ENCODE results near the gene BAZ1B.
"Not testable (repeated sequence)": the region's sequence is repeated elsewhere in the genome, so short reads cannot be mapped to it uniquely, and the experiment has no call there.

BAZ1B gene, protein sequence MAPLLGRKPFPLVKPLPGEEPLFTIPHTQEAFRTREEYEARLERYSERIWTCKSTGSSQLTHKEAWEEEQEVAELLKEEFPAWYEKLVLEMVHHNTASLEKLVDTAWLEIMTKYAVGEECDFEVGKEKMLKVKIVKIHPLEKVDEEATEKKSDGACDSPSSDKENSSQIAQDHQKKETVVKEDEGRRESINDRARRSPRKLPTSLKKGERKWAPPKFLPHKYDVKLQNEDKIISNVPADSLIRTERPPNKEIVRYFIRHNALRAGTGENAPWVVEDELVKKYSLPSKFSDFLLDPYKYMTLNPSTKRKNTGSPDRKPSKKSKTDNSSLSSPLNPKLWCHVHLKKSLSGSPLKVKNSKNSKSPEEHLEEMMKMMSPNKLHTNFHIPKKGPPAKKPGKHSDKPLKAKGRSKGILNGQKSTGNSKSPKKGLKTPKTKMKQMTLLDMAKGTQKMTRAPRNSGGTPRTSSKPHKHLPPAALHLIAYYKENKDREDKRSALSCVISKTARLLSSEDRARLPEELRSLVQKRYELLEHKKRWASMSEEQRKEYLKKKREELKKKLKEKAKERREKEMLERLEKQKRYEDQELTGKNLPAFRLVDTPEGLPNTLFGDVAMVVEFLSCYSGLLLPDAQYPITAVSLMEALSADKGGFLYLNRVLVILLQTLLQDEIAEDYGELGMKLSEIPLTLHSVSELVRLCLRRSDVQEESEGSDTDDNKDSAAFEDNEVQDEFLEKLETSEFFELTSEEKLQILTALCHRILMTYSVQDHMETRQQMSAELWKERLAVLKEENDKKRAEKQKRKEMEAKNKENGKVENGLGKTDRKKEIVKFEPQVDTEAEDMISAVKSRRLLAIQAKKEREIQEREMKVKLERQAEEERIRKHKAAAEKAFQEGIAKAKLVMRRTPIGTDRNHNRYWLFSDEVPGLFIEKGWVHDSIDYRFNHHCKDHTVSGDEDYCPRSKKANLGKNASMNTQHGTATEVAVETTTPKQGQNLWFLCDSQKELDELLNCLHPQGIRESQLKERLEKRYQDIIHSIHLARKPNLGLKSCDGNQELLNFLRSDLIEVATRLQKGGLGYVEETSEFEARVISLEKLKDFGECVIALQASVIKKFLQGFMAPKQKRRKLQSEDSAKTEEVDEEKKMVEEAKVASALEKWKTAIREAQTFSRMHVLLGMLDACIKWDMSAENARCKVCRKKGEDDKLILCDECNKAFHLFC (N-terminal part only)

DNA sequence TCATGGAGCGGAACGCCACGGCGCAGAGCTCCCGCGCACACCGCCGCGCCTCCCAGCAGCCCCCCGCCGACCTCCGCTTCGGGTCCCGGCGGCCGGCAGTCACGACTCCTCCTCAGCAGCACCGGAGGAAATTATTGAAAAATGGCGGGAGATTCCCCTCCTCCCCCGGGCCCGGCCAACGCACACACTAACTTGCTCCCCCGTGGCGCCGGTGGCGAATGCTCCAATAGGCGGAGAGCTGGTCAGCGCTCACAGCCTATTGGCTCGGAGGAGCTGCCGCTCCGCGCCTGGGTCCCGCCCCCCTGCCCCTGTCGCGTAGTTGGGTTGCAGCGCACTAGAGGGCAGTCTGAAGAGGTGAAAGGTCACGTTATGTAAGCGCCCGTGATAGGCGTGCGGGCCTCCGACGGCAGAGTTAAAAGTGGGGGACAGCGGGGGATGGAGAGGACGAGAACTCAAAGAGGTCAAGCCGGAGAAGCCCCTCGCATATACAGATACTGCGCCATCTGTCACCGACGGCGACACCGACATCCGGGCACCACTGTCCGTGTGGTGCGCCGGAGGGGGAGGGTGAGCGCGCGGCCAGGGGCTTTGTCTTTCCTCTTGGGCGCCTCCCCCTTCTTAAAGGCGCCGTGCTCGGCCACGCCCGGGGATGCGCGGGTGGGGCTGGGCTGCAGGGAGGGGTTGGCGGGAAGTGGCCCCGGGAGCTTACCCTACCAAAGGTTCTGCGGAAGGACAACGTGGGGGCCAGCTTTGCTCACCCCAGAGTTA, at the start of gene BAZ1B:
BAZ1B (minus strand) TSS at position 189 of the 768 bp plus-strand sequence. CDS start 360 bp downstream, outside the sequence.
- peak; percentile 97 for DNase-seq

DNA sequence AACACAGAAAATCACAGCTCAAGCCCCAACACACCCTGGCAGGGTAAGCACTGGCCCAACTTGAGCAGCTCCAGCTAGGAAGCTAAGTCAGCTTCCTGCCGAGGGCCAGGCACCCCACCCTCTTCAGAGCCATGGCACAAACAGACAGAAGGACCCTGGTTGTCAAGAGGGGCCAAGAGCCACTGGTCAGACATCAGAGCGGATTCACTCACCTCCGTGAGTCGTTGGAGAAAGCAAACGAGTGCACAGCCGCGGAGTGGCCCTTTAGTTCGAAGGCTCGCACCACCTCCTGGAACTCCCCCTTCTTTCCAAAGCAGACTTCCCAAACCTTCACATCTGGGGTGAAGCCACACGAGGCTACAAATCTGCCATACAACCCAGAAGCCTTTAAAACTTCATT, 48.9 kb upstream of the BAZ1B start:
- no peak for DNase-seq

DNA sequence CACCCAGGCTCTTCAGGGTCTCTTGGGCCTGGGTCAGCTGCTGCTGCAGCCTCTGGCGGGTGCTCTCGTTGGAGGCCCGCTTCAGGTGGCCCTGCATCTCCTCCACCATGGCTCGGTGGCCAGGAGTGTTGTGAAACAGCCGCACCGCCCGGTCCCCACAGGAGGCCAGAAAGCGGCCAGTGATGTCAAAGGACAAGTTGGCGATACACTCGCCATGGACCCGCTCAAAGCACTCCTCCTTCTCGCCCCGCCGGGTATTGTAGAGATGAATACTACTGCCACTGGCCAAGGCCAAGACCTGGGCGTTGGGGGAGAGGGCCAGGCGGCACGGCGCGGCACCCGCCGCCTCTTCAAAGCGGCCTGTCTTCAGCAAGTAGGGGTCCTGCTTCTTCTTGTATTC, 48.4 kb upstream of the BAZ1B start:
- DNase-seq: no peak

DNA sequence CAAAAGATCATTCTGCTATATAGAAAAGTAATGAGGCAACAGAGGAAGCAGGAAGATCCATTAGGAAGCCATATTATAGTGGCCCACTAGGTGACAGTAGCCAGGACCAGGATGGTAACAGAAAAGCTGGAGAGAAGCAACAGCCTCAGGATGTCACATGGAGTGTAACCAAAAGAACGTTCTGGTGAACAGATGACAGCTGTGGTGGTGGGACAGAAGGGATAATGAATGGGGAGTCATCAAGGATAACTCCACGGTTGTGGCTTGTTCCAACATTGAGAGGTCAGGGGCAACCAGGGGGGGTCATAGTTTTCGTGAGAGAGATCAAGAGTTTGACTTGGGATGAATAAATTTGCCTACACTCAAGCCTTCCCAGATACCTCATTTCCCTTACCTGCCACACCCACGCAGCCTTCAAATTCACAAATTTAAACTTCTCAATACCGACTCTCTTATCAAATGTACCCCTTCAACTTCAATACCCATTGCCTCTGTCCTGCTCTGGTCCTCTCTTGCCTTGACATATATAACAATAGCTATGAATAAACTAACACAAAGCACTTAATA, 47.0 kb upstream of the BAZ1B start:
- no peak for DNase-seq

DNA sequence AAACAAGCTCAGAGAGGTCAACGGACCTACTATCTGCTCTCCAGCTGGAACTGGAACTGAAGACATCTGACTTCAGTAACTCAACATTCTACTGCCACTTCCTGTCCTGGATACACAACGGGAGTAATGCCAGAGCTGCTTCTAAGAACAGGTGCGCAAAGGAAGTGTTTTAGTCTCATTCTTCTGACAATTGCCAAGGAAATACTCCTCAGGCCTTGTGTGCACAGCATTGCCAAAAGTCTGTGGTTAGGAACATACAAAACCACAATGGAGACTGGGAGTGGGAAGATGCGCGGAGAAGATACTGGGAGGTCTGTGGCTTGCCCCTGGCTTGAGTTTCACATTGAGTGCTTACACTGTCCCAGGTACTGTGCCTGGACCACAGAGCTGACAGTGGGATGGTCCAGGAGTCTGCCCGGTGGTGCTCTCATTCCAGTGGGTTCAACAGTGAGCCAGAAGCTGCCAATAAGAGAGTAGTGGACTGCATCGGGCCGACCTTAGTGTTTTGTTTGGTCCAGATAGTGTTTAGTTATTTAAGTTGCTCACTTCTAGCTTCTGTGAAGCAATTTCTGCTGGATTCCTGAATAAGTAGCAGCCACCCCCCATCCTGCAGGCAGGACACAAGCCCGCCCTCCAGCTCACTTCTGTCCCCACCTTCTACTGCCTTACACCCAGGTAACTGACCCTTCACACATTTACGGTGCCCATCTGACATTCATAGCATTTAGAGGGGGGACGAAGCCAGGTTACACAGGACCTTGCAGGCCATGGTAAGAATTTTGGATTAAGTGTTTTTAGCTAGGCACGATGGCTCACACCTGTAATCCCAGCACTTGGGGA, 46.0 kb upstream of the BAZ1B start:
- DNase-seq: no peak

DNA sequence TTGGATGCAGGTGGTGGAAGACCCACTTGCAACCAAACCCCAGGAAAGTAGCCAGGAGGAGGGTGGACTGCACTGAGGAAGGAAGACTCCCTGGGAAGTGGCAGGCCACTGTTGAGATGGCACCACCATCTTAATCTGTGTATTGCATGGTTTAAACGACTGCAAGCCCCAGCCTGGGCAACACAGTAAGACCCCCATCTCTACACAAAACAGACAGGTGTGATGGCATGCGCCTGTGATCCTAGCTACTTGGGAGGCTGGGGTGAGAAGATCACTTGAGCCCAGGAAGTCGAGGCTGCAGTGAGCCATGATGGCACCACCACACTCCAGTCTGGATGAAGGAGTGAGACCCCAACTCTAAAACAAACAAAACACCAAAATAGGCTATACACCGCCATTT, 45.0 kb upstream of the BAZ1B start:
- DNase-seq: no peak

DNA sequence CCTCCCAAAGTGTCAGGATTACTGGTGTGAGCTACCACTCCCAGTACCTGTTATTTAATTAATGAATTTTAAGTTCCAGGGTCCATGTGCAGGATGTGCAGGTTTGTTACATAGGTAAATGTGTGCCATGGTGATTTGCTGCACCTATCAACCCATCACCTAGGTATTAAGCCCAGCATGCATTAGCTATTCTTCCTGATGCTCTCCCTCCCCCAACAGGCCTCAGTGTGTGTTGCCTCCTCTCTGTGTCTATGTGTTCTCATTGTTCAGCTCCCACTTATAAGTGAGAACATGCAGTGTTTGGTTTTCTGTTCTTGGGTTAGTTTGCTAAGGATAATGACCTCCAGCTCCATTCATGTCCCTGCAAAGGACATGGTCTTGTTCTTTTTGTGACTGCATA, 44.3 kb upstream of the BAZ1B start:
- DNase-seq: not testable (repeated sequence)

DNA sequence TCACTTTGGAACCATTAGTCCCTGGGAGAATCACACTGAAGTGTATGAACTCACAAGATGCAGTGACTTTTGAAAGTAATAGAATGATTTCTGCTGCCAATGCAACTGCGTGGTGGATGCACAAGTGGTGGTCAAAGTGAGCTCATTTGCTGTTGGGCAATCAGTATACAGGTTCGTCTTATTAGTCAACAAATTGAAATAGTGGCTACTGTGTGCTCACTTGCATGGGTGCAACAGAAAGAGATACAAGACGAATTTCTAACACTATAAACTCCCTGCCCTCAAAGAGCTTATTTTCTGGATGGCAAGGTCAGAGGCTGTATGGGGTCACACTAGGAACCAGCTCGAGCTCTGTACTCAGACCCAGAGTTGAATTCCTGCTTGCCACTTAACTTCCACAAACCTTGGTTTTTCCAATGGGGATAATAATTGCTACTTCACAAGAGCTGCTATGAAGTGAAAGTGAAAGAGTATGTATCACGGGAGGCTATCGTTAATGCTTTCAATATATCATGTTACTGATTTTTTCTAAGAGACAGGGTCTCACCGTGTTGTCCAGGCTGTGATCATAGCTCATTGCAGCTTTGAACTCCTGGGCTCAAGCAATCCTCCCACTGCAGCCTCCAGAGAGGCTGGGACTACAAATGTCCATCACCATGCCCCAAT, 43.7 kb upstream of the BAZ1B start:
- DNase-seq: no peak

DNA sequence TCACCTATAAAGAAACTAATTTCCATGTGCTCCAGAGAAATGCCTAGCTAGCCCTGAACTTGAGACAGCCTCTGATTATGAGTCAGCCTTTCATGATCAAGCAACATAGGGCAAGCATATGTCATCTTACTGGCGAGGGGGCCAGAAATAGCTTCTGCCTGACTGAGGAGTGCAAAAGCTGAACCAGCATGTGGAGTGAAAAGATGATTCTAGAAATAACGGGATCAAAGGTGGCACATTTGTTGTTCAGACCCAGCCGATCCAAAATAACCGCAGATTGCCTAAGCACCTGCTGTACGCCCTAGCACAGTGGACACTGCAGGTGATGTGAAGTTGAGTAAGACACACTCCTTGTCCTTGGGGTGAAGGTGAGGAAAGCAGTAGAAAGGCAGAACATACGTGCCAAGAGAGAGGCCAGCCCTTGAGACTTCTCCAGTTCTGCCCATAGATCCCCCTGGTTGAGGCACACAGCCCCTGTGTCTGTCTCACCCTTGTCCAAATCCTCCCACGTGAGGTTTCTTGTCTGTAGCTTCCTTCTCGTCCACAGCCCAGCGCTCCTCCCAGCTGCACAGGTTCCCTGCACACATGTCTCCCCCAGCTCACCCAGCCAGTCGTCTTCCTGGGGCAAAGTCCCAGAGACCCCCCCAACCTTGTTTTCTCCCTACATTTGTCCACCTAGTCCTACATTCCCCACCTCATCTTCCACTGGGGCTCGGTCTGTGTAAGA, 38.2 kb upstream of the BAZ1B start:
- no peak for DNase-seq

DNA sequence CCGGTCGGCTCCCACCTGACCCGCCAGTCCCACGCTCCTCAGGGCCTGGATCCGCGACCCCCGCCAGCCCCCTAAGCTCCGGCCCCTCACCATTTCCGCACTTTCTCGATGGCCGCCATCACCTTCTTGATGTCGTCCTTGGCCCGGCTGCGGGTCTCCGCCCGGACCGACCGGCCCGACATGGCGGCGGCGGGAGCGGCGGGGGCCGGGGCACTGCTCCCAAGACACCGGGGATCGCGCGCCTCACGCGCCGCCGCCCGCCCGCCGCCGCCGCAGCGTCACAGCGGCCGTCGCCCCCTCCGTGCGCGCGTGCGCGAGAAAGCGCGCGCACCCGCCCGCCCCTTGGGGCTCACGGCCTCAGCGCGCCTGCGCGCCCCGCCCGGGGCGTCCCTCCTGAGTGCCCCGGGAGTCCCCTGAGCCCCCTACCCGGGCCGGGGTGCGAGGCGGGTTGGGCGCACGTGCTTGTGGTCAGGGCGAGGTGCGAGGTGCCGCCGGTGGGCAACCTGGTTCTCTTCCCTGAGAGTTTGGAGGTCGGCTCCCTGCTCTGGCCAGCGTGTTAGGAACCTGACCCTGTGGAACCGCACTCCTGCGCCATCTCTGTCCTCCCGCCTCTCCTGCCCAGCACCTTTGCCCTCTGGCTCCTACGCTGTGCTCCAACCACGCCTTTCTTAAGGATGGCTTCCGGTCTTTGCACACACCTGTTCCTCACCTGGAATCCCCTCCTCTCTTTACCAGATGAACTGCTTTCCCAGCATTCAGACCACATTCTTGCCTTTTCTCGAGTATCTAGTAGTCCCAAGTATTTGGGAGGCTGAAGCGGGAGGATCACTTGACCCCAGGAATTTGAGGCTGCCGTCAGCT, 35.5 kb upstream of the BAZ1B start, which contains the start of gene BCL7B:
BCL7B (minus strand) TSS at position 294 of the 861 bp plus-strand sequence; CDS start at position 182, 112 bp downstream.
- DNase-seq: peak; percentile 94

DNA sequence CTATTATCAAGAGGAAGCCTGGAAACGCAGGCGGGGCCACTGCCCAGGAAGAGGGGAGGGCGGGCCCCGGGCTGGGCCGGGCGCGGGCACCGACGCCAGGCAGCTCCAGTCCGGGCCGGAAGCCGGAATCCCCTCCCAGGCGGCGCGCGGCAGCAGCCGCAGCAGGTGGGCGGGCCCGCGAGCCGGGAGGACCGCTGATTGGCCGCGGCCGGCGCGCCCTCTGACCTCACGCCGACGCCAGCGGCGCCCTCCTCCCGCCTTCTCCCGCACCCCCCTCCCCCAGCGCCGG, 35.0 kb upstream of the BAZ1B start:
- no peak for DNase-seq

DNA sequence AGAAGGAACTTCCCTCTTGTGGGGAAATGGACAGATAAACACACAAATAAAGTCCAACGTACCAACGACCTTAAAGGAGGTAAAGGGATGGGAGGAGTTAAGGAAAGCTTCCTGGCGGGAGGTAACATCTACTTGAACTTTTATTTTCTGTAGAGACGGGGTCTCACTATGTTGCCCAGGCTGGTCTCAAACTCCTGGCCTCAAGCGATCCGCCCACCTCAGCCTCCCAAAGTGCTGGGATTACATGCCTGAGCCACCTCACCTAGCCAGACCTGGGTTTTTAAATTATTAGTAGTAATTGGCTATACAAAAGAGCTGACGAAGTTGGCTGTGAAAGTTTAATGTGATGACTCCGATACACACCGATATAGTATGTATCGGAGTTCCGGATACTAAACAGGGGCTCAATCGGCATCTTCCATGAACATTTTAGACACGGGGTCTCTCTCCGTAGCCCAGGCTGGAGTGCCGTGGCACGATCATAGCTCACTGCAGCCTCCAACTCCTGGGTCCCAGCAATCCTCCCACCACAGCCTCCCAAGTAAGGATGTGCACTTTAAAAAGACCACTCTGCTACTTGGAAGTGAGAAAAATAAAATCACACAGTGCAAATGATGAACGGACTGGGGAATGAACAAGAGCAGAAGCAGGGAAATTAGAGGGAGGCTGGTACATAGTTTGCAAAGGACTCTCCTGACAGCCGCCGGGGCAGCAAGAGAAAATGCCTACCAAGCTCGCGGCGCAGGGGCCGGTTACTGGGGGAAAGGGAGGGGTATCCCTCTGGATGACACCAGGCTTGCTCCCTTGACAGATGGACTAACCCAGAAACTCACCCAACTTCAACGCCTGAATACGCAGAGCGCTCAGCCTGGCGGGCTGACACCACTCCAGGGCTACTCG, 34.4 kb upstream of the BAZ1B start:
- DNase-seq: no peak

DNA sequence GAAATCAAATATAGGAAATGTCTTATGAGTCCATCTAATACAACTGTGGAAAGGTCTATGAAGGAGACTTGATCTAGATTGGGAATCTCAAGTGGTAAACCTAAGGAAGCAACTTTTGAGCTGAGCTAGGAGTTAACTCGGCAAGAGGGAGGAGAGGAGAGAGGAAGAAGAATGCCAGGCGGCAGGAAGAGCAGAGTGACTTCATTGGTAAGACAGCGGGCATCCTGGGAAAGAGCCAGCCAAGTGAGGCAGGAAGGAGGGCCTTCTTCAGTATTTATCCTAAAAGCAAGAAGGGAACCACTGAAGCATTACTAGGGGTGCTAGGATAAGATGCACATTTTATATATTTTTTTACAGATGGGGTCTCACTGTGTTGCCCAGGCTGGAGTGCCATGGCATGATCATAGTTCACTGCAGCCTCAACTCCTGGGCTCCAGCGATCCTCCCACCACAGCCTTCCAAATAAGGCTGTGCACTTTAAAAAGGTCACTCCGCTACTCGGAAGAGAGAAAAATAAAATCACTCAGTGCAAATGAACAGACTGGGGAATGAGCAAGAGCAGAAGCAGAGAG, 33.4 kb upstream of the BAZ1B start:
- DNase-seq: no peak

DNA sequence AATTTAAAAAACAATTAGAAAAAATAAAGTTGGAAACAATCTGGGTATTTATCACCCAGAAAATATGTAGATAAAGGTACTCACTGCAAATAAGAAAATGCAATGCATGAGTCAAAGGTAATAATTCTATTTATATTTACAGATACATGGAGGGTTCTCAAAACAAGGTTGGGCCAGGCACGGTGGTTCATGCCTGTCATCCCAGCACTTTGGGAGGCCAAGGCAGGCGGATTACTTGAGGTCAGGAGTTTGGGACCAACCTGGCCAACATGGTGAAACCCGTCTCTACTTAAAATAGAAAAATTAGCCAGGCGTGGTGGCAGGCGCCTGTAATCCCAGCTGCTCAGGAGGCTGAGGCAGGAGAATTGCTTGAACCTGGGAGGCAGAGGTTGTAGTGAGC, 28.0 kb upstream of the BAZ1B start:
- not testable (repeated sequence) for DNase-seq

DNA sequence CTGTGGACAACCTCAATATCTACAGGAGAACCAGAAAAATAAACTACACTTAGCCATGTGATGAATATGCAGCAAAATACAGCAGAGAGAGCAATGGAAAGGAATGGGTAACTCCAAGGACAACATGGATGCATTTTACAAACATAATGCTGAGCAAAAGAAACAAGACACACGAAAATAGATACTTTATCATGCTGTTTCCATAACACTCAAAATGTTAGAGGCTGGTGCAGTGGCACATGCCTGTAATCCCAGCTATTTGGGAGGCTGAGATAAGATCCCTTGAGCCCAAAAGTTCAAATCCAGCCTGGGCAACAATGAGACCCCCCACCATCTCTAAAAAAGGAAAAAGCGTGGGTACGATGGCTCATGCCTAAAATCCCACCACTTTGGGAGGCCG, 27.1 kb upstream of the BAZ1B start:
- no peak for DNase-seq

DNA sequence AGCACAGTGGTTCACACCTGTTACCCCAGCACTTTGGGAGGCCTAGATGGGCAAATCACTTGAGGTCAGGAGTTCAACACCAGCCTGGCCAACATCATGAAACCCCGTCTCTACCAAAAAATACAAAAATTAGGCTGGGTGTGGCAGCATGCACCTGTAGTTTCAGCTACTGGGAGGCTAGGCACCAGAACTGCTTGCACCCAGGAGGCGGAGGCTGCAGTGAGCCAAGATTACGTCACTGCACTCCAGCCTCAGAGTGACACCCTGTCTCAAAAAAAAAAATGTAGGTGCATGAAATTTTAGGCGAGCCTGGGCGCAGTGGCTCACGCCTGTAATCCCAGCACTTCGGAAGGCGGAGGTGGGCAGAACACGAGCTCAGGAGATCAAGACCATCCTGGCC, 25.7 kb upstream of the BAZ1B start:
- DNase-seq: no peak

DNA sequence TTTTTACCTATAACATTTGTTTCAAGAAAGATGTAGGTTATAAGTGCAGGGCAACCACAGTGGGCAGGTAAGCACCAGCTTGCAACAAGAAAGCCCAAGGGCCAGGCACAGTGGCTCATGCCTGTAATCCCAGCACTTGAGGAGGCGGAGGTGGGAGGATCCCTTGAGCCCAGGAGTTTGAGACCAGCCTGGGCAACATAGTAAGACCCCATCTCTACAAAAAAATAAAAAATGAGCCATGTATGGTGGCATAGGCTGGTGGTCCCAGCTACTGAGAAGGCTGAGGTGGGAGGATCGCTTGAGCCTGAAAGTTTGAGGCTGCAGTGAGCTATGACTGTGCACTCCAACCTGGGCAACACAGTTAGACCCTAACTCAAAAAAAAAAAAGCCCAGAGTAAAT, 22.6 kb upstream of the BAZ1B start:
- no peak for DNase-seq

DNA sequence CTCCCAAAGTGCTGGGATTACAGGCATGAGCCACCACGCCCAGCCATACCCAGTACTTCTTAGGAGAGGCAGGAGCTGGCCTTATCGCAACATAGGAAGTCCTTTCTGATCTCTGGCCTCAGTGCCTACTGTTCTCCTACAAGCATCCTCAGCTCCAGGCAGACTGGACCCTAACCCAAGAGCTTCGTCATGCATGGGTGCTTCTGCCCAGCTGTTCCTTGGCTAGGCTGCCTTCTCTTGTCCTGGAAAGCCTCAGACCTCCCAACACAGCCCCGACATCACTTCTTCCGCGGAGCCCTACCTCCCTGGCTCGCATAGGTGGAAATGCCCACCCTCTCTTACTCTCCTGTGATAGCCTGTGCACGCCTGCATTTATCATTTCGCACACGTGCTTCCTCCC, 19.6 kb upstream of the BAZ1B start:
- no peak for DNase-seq
